Cortex of kidney (tissue), 1 donor: Measurements from ENCODE around the gene CLDN19.
"Not testable (repeated sequence)": the region's sequence is repeated elsewhere in the genome, so short reads cannot be mapped to it uniquely, and the experiment has no call there.

Experiments used
- DNase-seq: peaks from one replicate; lab custom pipeline; 2025; lab: John Stamatoyannopoulos, UW

Gene CLDN19

DNA sequence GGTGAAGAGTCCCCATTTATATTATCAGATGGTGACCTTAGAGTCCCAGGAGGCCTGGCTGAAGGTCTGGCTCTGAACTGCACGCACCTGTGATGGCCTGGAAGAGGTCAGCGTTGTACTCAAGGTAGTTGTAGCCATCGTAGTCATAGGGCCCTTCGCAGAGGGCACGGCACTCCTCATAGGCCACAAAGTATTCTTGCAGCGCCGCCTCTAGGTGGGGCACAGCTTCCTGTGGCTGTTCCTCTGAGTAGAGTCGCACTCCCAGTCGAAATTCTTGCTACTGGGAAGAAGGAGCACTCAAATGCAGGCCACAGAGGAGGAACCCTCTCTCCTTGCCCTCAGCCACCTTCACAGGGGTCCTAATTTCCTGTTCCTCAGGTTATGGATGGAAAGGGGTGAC, 19.1 kb upstream of the CLDN19 start:
- no peak for DNase-seq

DNA sequence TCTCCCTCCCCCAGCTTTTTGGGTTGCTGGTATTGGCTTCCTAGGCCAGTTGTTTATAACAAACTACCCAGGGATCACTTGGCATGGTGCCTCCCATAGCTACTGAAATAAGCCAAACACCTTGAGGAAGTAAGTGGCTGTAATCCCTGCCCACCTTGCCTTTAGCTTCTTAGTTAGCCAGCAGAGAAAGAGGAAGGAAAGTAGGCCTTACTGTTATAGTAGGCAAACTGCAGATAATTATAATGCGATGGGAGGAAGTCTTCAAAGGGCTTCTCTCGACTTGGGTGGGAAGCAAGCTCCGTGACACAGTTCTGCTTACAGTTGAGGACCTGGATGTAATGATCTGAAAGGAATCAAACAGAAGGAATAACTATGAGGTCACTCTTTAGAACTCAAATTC, 18.6 kb upstream of the CLDN19 start:
- DNase-seq = no peak

DNA sequence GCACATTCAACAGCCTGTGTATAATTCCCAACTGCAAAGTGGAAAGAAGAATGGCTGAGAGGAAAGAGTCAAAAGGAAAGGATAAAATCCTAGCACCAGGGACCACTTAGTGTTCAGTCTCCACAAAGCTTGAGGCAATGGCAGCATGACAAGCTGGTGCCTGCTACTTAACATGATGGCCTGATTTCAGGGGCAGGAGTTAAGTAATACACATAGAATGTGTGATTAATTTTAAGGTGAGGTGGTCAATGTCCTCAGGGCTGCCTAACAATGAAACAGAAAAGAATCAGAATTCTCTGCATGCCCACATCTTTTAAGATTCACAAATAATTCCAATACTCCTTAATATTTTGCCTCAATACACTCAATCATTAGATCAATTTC, 17.8 kb upstream of the CLDN19 start:
- no peak for DNase-seq

DNA sequence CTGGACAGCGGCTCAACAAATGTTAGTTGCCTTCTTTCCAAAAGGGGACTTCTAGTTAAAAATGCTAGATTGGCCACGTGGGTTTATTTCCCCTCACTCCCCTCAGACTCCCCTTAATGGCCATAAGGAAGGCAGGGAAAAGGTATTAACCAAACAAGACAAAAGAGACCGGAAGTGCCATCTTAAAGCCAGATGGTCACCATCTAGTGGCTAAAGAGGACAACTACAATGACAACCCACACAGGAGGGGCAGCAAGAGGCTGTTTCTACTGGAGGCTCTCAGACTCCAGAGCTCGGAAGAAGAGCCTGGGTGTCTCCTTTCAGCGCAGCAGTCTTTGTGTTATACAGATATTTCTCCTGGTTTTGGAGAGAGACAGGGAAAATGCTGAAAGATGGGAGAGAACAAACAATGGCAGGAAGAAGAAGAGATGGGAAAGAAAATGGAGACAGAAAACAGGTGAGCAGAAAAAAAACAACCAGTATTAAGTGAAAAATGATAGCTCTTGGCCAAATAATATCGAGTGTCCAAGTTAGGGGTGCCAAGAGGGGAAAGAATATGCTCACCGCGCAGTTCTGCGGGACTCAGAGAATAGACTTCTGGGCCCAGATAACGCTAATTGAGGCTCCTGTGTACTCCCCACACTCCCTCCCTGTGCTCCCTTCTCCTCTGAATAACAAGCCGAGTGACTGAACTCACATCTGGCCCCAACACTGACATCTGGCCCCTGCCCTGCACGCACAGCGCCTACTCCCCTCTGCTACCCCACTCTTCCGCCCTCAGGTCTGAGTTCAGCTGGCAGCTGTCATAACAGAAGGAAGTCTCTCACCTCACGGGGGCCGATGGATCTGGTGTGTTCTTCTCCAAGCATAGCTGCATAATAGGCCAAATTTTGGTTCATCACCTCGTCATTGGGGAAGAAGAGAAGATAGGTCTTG, 17.2 kb upstream of the CLDN19 start:
- no peak for DNase-seq

DNA sequence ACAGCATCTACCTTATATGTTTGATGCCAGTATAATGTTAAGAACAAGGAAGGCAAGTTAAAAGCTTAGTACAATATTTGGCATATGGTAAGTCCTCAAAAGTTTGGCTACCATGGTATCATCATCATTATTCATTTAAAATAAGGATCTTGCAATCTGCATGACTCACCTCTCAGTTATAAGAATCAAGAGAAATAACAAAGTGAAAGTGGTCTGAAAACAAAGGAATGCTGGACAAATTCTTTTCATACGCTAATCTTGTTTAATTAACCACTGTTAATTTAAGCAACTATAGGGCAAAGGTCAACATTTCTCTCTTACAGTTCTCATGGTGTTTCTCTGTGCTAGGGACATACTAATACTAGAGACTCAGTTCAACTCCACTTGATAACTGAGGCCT, 13.0 kb upstream of the CLDN19 start:
- no peak for DNase-seq

DNA sequence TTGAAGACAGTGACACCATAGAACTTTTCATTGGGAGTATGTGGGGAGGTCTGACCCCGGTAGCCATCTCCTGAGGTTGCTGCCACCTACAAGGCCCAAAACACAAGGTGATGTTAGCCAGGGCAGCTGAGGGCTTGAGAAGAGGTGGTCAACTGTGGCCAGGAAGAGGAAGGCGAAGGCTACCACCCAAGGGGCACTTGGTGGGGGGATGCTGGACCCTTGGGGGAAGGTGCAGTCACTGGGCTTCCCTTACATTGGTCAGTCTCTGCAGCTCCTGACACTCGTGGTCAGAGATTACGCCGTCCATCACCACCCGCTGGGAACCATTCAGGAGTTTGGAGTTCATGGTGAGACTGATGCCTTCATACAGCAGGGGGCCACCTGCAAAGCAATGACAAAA, 12.2 kb upstream of the CLDN19 start:
- DNase-seq = no peak

DNA sequence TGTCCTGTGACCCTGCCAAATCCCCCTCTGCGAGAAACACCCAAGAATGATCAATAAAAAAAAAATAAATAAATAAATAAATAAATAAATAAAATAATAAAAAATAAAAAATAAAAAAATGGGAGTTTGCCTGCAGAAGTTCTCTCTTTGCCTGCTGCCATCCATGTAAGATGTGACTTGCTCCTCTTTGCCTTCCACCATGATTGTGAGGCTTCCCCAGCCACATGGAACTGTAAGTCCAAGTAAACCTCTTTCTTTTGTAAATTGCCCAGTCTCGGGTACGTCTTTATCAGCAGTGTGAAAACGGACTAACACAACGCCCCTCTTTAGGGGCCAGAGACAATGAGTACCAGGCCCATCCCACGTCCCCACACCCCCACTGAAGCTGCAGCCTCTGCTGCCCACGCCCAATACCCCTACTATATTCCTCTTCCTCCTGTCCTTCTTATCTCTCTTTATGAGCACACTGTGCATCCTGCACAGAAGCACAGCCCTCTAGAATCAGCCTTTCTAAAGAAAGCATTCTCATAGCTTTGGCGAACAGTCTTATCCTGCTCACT, 11.6 kb upstream of the CLDN19 start:
- DNase-seq = not testable (repeated sequence)

DNA sequence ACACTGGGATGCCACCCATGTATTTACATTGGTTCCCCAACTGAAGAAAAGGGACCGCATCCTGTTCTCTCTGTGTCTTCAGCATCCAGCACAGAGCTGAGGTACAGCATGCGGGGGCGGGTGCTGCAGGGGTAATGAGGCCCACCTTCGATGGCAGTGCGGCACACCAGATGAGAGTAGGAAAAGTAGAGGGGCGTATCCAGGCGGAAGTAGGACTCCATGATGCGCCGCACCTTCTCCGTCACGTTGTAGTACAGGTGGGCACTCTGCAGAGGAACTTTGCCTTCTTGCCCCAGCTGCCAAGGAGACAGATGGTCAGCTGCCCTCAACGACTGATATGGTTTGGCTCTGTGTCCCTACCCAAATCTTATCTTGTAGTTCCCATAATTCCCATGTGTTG, 10.0 kb upstream of the CLDN19 start:
- no peak for DNase-seq

DNA sequence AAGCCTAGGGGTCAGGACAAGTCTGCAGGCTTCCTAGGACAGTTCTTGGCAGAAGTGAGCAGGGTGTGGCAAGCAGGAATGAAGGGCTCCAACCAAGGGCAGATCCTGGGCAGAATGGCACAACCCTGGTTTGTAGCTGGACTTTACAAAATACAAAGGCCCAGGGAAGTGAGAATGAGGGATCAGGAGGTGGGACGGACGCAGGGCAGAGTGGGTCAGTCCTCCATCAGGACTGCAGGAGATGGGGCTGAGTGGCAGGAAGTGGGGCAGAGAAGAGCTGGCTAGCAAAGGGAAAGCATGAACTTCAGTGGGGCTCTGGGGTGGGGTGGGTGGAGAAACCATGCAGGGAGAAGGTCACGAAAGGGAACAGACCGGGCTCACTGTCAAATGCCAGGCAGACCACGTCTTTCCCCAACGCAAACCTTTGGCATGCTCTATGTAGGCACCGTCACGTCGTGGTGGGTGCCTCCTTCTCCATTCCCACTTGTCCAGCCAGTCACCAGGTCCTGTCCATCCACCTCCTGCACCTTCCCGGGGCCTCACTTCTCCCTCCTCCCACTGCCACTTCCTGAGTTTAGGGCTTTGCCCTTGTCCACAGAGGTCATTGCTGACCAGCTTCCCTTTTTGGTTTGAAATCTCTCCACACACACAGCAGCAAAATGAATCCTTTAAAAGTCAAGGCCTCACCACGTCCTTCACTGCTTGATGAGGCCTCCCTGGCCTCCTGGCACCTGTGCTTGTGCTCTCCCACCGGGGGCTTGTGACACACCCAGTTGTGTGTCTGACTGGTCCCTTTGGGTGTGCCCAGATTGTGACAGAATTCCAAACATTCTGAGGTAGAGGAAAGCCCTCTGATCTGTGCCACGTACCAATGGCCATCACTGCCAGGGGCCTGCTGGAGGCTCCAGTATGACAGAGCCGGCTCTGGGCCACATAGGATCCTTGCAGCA, 8.7 kb upstream of the CLDN19 start:
- DNase-seq = no peak

DNA sequence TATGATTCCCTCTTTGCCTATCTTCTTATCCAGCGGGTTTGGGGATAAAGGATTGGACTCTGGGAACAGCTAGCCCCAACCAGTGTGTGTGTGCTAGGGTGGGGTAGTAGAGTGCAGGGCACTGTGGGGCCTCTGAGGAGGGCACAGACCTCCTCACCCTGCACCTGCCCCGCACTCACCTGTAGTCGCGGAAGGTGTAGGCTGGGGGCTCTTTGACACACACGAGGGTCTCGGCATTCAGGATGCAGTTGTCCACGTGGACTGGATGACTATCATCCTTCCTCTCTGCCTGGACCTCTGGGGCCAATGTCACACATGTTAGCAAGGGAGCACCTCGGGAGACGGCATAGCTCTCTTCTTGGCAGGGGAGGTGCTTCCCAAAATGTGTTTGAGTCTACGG, 8.0 kb upstream of the CLDN19 start:
- no peak for DNase-seq

DNA sequence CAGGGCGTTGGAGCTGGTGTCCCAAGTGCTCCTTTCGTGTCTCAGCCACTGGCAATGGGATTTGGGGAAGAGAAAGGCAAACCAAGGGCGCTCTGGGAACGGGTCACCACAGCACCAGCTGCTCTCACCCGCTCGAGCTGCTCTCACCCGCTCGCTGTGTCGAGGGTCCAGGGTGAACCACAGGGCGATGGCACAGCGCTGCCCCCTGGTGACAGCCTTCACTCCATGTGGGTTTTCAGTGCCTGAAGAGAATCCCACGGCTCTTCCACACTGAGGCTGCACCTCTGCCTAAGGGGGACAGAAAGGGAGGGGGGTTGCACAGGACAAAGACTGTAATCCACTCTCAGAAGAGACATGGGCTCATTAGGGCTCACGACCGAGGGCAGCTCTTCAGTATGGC, 7.1 kb upstream of the CLDN19 start:
- no peak for DNase-seq

DNA sequence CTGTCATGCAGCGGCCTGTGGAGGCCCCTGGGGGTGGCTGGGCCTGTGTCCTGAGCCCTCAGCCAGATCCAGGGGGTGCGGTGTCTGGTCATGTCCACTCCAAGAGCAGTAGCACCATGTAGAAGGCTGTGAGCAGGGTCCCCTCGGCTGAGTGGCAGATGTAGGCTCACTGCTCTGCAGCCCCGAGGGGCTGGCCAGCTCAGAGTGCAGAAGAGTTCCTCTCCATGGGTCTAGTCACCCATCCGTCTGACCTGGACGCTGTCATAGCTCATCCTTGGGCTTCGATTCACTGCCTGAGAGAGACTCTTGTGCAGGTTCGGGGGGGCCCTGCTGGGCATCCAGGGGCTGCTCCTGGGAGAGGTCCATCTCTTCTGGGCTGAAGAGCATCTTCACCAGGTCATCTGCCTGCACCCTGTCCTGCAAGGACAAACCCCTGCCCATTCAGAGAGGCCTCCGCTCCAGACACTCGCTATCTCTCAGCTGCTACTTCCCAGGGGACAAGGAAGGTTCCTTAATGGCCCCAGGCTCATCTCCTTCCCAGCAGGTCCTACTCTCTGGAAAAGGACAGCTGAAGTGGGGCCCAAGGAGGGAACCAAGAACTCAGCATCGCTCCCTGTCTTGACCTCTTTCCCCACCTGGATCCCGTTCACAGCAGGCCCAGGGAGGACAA, 6.5 kb upstream of the CLDN19 start:
- no peak for DNase-seq

DNA sequence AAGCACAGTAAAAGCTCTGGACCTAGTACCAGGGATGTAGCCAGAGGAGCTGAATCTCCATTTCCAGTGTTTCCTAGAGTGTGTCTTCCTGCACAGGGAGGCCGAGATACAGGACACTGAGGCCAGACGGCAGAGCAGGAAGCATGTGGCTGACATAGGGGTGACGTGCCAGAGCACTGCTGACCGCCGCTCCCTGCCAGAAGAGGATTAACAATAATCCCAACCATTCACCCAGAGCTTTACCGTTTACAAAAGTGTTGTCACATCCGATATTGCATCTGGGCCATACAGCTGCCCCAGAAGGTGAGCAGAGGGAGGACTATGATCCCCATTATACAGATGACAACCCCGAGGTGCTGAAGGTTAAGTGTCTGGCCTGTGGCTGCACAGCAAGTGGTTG, 5.8 kb upstream of the CLDN19 start:
- DNase-seq = no peak

DNA sequence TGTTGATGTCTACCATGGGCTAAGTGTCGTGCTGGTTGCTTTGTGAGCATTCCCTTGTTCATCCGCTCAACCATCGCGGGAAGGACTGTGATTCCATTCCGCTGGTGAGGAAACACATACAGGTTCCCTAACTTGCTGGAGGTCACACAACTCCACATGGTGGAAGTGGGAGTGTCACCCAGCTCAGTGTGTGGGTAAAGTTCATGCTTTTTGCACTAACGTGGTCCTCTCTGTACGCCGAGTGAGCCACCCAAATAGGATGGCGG, 4.0 kb upstream of the CLDN19 start:
- no peak for DNase-seq

DNA sequence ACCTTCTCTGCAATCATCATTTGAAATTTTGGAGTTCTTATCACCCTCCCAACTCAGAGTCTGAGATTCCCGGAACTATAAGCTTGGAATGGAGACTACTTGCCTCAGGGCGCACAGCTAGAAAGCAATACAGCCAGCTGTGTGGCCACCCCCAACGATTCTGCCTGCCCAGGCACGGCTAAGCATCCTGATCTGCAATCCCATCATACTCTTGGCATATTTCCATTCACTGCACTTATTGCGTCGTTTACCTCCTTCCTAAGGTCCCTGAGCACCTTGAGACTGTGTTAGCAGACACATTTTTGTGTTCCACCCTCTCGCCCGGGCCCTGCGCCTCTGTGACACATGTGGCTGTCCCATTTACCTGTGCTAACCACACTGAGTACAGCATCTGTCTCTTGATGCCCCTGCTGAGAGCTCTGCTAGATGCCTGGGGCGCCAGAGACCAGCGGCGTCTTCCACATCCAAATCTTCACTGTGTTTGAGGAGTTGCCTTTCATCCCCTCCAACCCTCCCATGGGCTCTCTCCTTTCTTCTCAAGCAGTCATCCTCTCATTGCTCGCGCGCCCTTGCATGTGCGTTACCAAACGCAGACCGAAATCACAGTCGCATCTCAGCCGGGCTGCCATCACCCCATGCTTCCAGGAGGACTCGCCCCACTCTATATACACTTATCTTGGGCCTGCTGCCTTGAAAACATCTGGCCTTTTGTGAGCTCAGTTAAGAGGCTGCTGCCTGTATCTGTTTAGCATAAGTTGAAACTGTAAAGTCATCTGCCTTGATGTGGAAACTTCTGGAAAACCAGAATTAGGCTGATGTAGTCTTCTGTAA, 3.5 kb upstream of the CLDN19 start:
- no peak for DNase-seq

DNA sequence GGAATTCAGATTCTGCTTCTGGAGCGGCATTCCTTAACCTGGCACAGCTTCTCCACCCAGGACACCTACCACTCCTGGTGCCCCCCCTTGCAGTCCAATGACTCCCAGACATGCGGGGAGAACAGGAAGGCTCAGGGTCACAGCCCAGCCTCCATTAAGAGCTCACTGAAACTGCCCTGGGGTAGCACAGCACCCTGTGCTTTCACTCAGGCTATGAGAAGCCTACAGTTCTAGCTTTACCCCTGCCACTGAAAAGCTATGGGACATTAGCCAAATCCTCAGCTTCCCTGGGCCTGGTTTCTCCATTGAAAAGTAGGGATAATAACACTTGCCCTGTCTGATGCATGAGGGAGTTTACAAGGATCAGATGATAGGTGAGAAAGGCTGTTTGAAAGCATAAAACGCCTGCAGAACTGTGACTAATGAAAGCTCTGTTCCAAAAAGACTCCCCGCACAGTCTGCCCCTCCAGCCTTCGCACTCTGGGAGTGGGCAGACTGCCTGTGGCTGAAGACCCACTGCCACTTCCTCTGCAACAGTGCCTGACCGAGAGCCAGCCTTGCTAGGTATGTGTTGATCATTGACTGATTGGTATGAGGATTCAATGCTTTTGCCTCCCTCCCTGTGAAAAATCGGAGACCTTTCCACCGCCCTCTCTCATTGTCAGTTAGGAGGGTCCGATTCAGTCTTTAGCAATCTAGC, 2.7 kb upstream of the CLDN19 start:
- no peak for DNase-seq

DNA sequence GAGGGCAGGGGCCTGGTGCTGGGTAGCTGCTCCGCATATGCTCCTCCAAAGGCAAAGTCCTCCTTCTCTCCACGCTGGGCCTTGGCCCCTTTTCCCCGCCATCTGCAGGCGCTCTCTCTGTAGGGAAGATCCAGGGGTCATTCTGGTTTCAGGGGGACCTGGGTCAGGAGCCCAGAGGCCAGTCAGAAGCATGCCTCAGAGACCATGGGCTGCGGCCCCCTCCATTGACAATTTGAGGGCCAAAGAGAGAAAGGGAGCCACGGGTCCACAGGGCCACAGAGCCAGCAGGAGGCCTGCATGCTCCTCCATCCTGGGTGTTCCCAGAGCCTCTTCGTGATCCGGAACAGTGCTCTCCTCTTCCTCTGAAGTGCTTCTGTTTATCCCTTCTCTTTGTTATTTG, 2.1 kb upstream of the CLDN19 start:
- DNase-seq = no peak

DNA sequence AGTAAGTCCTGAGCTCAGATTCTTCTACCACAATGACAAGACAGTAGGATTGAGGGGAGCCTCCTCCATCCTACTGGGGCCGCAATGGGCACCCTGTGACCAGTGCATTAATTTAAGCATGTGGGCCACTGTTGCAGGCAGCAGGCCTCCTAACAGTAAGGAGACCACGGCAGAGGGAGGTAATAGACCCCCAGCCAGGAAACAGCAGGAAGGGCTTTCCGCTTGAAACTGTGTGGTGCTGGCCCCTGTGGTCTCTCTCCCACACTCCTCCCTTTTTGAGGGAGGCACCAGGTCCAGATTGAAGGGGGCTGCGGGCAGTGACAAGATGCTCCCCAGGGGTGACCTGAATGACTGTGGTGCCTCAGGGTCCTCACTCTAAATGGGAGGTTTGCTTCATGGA, 1.7 kb upstream of the CLDN19 start:
- DNase-seq = no peak

DNA sequence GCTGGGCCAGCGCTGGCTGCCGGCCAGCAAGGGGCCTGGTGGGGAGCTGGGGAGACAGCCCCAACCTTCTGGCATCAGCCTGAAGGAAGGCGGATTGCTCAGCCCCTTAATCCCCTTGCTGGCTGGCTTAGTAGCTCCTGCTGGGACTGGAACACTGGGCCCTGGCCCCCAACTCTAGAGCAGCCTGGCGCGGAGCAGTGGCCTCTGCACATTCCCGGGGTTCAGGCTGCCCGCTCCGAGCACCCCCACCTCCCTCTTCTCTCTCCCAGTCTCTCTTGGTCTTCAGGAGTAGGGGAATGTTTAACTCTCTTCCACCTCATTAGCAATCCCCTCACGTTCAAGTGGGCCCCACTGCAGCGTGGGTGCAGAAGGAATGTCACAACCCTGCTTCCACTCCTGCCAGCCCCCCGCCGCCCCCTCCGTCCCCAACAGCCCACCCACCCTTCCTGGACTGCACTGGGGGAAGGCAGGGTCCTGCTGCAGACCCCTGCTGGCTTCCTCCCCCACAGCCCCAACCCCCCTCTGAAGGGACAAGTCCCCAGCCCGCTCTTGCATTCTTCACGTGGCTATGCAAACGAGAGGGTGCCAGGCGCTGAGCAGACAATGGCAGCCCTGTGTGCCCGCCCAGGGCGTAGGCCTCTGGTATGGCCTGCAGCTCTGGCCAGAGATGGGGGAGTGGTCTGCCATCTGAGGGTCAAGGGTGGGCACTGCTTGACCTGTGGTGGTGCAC, 980 bp upstream of the CLDN19 start:
- no peak for DNase-seq

DNA sequence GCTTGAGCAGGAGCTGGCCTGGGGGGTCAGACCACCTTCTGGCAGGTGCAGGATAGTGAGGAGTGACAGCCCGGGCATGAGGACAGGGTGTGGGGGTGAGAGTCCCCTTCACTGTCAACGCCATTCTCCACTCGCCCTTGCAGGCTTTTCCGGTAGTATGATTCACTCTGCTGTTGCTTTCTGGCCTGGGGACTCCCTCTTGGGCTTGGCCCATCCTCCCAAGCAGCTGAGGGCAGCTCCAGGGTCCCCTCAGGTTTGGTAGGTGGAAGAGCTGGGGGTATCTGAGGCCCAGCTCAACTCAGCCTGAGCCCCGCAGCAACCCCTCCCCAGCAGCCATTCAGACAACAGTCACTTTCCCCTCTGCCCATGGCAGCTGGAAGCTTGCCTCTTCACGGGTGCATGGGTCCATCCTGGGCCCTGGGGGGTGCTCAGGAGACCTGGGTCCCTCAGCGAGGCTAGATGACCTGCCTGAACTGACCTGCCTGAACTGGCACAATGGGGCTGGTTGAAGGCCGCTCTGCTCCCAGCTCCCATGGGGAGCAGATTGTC, 1.3 kb downstream of the CLDN19 start:
- DNase-seq = no peak
